ENCODE data around the gene SALL3.
"Not testable (repeated sequence)": the region's sequence is repeated elsewhere in the genome, so short reads cannot be mapped to it uniquely, and the experiment has no call there.

SALL3 gene

GRCh38 chr18:78979730-78980278 is at the start of gene SALL3:
Gene SALL3 (plus strand): TSS chr18:78979818. CDS start chr18:78980275, 457 bp downstream.
- no peak for DNase-seq (ENCODE audit: low read depth in 2 of 2)

- DNase-seq (ENCODE audit: low read depth in 2 of 2): no peak
Observed at GRCh38 chr18:78932281-78932680, 47.3 kb upstream of the SALL3 start.

DNA sequence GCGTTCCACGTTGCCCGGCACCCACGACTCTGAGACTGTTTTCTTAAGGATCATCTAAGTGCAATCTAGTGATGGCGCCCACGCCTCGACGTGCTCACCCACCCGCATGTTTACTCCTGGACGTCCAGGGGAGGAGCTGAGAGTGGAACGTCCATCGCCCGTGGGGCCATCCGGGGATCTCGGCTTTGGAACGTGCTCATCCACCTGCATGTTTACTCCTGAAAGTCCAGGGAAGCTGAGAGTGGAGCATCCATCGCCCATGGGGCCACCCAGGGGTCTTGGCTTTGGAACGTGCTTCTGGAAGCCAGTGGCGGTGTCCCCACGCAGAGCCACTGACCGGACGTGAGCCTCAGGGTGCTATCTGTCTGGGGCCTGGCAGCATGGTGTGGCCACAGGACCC is 45.6 kb upstream of the SALL3 start:
- DNase-seq (ENCODE audit: low read depth in 2 of 2): no peak

- DNase-seq (ENCODE audit: low read depth in 2 of 2): no peak
Observed at GRCh38 chr18:78934551-78935225, 44.9 kb upstream of the SALL3 start.

GRCh38 chr18:78935406-78935805 is 44.2 kb upstream of the SALL3 start:
- DNase-seq (ENCODE audit: low read depth in 2 of 2): no peak

- no peak for DNase-seq (ENCODE audit: low read depth in 2 of 2)
Observed at GRCh38 chr18:78936251-78937005, 43.2 kb upstream of the SALL3 start.

GRCh38 chr18:78937166-78937565 is 42.5 kb upstream of the SALL3 start:
- no peak for DNase-seq (ENCODE audit: low read depth in 2 of 2)

GRCh38 chr18:78939105-78939504 is 40.5 kb upstream of the SALL3 start:
- no peak for DNase-seq (ENCODE audit: low read depth in 2 of 2)

- no peak for DNase-seq (ENCODE audit: low read depth in 2 of 2)
Observed at GRCh38 chr18:78939734-78940494, 39.7 kb upstream of the SALL3 start.

GRCh38 chr18:78942236-78942635 is 37.4 kb upstream of the SALL3 start:
- DNase-seq (ENCODE audit: low read depth in 2 of 2): not testable (repeated sequence)

GRCh38 chr18:78945628-78946027 is 34.0 kb upstream of the SALL3 start:
- DNase-seq (ENCODE audit: low read depth in 2 of 2): no peak

- DNase-seq (ENCODE audit: low read depth in 2 of 2): no peak
Observed at GRCh38 chr18:78947291-78947690, 32.3 kb upstream of the SALL3 start.

- DNase-seq (ENCODE audit: low read depth in 2 of 2): no peak
Observed at GRCh38 chr18:78948221-78948620, 31.4 kb upstream of the SALL3 start.

GRCh38 chr18:78948707-78949106 is 30.9 kb upstream of the SALL3 start:
- DNase-seq (ENCODE audit: low read depth in 2 of 2): no peak

- DNase-seq (ENCODE audit: low read depth in 2 of 2): no peak
Observed at GRCh38 chr18:78949216-78949615, 30.4 kb upstream of the SALL3 start.

DNA sequence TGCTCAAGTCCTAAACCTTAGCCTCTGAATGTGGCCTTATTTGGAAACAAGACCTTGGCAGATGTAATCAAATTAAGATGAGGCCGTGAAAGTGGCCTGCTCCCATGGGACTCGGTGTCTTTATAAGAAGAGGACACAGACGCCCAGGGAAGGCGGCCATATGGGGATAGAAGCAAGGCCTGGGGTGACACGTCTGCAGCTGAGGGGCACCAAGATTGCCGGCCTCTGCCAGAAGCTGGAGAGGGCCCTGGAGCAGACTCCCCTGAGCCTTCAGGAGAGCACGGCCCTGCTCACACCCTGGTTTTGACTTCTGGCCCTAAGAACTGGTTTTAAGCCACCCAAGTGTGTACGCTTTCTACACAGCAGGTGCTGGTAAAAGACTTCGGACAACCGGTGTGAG is 29.2 kb upstream of the SALL3 start:
- no peak for DNase-seq (ENCODE audit: low read depth in 2 of 2)

GRCh38 chr18:78953566-78953965 is 26.1 kb upstream of the SALL3 start:
- DNase-seq (ENCODE audit: low read depth in 2 of 2): no peak

DNA sequence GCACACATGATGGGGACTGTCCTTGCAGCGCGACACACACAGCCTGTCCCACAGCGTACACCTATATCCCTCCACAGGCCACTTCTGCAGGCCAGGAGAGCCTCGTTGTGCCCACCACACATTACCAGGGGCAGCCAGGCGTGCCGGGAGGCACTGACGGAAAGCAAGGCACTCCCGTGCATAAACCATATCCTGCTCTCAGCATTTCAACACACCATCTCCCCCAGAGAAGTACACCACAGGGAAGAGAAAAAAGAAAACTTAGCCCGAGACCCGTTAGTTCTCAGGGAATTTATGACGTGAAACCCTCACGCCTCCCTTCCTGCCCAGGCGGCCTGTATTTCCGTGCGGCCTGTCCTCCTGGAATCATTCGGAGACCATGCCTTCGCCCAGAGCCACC is 24.6 kb upstream of the SALL3 start:
- DNase-seq (ENCODE audit: low read depth in 2 of 2): no peak

DNA sequence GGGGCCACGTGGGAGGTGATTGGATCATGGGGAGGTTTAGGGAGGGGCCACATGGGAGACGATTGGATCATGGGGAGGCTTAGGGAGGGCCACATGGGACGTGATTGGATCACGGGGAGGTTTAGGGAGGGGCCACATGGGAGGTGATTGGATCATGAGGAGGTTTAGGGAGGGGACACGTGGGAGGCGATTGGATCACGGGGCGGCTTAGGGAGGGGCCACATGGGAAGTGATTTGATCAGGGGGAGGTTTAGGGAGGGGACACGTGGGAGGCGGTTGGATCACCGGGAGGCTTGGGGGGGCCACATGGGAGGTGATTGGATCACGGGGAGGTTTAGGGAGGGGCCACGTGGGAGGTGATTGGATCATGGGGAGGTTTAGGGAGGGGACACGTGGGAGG is 22.5 kb upstream of the SALL3 start:
- no peak for DNase-seq (ENCODE audit: low read depth in 2 of 2)

- no peak for DNase-seq (ENCODE audit: low read depth in 2 of 2)
Observed at GRCh38 chr18:78960709-78961108, 18.9 kb upstream of the SALL3 start.

- DNase-seq (ENCODE audit: low read depth in 2 of 2): no peak
Observed at GRCh38 chr18:78962098-78962497, 17.5 kb upstream of the SALL3 start.

GRCh38 chr18:78964727-78965126 is 14.9 kb upstream of the SALL3 start:
- DNase-seq (ENCODE audit: low read depth in 2 of 2): not testable (repeated sequence)
